ENCODE measurements around the gene MRPS15.
"Not testable (repeated sequence)": the region's sequence is repeated elsewhere in the genome, so short reads cannot be mapped to it uniquely, and the experiment has no call there.

Gene MRPS15

DNA sequence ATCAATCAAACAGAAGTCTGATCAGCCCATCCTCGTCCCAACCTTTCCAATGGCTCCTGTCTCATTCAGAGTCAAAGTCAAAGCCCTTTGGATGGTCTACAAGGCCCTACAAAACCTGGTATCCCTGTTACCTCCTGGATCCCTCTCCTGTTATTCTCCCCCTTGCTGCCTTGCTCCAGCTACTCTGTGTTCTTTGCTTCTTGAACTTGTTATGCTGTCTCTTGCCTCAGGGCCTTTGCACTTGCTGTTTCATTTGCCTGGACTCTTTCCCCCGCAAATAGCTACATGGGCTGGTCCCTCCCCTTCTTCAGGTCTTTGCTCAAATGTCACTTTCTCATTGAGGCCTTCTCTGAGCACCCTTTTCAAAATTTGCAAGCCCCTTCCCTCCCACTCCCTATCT lies 19.9 kb upstream of the MRPS15 start:
- no peak for DNase-seq (ENCODE audit: low read depth in 2 of 2)

DNA sequence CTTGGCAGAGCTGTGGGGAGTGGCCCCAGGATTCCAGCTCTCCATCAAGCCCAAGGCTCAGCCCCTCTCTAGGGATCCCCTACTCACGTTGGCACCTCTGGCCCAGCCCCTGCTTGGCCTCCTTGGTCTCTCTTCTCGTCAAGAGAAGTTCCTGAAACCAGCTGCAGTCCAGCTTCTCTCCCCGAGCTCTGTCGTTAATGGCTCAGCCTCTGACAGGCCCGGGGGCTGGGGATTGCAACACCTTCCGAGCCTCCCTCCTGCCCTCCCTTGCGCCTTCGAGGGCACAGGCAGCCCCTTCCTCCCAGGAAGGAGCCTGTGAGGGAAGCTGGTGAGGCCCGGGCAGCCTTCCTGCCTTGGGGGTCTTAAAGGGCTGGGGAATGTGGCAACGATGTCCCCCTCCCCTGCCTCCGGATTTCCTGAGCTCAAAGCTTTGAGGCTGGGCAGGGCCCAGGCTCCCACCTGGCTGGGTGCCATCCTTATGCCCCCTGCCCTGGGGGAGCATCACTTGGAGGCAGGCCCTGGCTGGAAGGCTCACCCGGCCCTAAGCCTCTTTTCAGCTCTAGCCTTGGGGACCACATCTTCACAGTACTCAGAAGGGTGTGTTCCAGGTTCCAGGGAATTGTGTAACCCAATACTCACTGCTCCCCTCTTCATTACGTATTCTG lies 18.7 kb upstream of the MRPS15 start, which contains the start of gene CSF3R:
CSF3R (minus strand) TSS at position 190 of the 665 bp plus-strand sequence. CDS start 3,417 bp downstream, outside the sequence.
- no peak for DNase-seq (ENCODE audit: low read depth in 2 of 2)

DNA sequence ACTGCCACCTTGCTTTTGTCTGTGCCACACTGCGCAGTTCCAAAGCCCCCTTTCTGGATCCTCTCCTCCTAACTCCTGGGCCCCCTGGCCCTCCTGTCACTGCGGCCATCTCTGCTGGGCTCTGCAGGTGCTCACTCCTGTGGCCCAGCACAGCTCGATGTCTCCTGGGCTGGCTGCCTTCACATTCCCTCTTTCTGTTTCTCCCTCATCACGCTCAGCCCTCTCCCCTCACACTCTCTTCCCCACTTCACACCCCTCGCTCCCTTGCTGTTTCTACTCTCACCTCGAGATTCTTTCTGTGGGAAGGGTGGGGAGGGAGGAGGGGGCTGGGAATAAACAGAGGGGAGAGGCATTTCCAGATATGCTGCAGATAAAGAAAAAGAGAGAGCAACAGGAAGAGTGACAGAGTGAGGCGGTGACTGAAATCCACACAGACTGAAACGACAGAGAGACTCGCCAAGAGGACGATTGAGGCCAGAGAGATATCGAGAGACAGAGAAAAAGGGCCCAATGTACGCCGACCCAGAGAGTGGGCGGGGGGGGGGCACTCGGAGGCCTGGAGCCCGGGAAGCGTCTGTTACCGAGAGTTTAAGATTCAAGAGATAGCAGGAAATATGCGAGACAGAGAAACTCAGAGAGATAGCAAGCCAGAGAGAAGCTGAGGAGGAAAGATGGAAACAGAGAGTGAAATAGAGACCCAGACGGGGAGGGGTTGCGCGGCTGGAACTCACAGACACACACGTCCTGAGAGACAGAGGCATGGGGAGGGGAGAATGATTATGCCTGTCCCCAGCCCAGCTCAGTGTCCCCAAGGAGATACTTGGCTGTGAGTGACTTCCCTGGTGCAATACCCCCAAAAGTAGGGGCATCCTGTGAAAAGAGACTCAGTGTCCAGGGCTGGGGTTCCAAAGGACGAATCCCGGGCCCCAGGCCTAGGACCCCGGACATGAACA lies 17.9 kb upstream of the MRPS15 start:
- no peak for DNase-seq (ENCODE audit: low read depth in 2 of 2)

DNA sequence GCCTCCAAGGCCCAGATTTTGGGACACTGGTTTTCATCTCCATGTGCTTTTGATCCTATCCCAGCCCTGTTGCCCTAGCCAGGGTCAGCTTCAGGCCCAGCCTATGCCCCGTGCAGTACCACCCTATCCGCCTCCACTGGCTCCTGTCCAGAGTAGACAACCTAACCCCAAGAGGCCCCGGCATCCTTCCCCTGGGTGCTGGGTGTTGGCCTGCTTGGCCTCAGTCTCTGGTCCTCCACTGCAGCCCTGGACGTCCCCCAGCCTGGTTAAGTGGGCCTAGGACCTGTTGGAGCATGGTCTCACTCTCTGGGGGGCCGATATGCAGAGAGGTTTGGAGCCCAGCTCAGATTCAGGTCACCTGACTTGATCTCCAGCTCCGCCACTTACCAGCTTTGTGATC lies 16.9 kb upstream of the MRPS15 start:
- no peak for DNase-seq (ENCODE audit: low read depth in 2 of 2)

DNA sequence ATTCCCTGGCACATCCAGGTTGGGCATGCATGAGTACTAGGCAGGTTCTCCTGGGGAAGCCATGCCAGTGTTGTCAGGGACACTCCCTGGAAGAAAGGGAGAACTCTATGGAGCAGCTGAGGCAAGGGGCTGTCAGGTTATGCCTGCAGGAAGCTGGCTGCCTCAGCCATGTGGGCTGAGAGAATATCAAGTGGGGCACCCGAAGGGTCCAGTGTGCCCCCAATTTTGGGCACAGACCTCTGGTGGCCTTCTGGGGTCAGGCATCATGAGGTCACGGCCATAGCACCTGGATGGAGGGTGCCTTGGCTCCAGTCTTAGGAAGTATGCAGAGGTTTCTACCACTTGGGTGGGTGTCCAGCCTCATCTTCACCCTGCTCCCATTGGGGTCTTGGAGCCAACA lies 16.0 kb upstream of the MRPS15 start:
- no peak for DNase-seq (ENCODE audit: low read depth in 2 of 2)

DNA sequence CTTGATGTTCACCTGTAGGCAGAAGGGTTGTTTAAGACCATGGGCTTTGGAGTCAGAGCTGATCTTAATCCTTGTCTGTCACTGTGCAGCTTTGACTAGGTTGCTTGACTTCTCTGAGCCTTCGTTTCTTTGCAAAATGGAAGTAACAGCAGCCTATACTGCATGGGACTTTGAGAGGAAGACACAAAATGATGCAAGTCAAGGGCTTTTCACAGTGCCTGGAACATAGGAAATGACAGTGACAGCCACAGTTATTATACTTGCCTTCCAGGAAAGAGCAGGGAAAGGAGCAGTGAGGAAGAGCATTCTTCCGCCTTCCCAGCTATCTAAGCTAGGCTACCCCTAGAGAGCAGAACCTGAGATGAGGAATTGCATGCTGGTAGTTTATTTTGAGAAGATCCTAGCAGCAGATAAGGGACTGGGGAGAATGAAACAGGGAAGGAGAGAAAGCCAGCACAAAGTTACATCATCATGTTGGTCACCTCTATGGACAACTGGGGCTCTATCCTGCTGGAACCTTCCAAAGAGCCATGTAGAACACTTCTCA lies 15.4 kb upstream of the MRPS15 start:
- no peak for DNase-seq (ENCODE audit: low read depth in 2 of 2)

DNA sequence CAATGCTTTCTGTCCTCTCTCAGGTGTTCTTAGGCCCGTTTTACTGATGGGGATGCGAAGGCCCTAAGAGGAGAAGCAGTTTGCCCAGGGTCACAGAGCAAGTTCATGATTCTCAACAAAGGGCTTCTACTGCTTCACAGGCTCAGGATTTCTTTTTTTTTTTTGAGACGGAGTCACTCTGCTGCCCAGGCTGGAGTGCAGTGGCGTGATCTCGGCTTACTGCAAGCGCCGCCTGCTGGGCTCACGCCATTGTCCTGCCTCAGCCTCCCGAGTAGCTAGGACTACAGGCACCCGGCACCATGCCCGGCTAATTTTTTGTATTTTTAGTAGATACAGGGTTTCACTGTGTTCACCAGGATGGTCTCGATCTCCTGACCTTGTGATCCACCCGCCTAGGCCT lies 13.4 kb upstream of the MRPS15 start:
- DNase-seq (ENCODE audit: low read depth in 2 of 2), result not testable (repeated sequence)

DNA sequence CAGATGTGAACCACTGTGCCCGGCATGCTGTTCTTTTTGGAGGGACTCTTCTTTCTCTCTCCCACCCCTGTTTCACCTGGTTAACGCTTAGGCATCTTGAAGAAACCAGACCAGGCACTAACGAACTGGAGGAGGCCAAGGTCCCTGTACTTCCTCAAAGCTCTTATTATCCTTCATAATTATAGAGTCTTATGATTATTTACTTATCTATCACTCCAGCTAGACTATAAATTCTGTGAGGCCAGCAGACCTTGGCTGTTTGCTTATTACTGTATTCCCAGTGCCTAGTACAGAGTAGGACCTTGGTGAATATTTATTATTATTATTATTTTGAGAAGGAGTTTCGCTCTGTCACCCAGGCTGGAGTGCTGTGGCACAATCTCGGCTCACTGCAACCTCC lies 12.8 kb upstream of the MRPS15 start:
- DNase-seq (ENCODE audit: low read depth in 2 of 2), result no peak

DNA sequence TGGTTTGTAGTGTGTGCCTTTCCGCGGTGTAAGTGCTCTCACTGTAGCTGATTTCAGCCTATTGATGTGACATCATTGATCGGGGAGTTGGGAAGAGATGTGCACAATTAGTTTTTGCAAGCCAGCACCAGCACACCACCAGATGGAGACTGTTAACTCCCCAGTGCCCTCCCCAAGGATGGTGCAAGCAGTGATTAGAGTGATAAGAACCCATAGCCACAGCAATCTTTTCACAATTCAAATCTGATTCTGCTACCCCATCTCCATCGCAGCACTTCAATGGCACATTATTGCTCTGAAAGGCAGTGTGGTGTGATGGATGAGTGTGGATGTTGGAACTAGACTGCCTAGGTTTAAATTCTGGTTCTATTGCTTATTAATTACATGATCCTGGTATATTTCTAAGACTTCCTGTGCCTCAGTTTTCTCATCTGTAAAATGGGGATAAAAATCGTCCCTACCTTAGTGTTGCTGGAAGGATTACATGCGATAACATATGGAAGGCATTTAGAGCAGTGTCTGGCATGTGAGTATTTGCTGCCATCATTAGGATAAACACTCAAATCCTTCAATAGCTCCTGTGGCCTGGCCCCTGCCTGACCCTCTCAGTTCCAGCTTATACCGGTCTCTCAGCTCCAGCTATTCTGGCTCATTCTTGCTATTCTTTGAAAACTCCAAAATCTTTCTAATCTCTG lies 11.9 kb upstream of the MRPS15 start:
- DNase-seq (ENCODE audit: low read depth in 2 of 2), result no peak

DNA sequence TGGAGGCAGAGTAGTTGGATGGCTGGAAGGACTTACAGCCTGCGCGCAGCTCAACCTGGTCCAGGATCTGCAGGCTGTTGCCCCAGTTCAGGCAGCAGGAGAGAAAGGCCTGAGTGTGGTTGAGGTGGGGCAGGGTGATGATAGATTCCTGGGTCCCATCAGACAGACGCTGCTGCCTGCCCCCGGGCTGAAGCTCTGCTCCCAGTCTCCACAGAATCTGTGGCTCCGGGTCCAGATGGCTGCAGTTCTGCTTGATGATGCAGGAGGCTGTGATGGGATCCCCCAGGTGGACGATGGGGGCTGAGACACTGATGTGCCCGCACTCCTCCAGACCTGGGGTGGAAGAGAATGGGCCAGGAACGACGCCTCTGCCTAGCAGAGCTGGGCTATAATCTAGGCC lies 11.2 kb upstream of the MRPS15 start:
- no peak for DNase-seq (ENCODE audit: low read depth in 2 of 2)

DNA sequence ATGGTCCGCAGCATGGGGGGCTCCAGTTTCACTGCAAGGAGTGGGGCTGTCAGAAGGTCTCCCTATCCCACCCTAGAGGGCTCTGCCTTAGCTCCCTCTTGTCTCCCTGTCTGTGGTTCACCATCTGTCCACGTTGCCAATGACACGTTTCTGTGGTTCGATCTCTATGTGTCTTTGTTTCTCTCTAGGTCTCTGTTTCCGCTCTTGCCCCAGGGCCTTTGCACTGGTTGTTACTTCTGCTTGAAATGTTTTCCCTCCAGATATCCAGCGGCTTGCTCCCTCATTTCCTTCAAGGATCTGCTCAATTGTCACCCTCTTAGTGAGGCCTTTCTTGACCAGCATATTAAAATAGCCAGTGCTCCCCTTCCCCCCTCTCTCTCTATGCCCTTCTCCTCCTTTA lies 8.5 kb upstream of the MRPS15 start:
- no peak for DNase-seq (ENCODE audit: low read depth in 2 of 2)

DNA sequence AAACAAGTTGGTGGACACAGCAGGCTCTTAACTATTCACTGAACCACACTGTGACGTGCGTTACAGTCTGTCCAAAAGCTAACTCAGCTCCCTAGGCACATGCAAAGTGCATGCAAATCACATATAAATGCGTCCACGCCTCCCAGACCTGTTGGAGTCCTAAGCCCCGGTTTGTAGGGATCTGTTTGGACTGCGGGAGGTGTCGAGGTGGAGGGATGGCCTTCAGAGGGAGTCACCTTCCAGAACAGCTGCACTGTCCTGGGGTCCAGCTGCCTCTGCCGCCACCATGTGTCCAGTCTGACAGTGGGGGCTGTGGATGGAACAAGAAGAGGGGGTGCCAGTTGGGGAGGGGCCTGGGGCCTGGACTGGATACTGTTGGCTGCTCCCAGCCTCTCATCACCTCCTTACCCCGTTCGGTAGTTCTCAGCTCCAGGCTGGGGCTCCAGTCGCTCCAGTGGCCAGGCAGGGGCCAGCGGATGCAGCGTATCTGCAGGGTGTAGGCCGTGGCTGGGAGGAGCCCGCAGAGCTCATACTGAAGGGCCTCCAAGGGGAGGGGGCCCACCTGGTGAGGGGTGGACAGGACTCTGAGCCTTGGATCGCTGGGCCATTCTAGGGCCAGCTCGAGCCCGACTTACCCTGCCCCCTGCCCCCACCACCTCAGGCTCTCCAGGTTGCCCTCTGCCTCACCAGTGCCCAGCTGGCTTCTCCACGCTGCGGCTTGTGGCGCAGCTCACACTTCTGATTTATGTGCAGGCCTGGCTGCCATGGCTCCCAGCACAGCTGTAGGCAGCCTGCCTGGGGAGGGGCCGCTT lies 7.9 kb upstream of the MRPS15 start:
- no peak for DNase-seq (ENCODE audit: low read depth in 2 of 2)

DNA sequence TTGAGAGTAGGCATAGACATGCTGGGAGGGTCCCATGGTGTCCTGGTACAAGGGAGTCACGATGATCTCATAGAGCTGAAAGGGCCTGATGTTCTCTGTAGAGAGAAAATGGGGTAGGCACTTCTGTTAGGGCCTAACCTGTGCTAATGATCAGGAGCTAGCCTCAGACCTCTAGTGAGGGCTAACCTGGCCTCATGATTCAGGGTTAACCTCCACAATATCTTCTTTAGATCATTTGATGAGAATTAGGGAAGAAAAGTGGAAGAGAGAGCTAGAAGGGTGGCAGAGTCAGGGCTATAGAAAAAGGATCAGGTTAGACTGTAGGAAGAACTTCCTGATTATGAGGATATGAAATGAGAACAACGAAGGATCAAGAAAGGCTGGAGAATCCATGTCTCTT lies 5.0 kb upstream of the MRPS15 start:
- no peak for DNase-seq (ENCODE audit: low read depth in 2 of 2)

DNA sequence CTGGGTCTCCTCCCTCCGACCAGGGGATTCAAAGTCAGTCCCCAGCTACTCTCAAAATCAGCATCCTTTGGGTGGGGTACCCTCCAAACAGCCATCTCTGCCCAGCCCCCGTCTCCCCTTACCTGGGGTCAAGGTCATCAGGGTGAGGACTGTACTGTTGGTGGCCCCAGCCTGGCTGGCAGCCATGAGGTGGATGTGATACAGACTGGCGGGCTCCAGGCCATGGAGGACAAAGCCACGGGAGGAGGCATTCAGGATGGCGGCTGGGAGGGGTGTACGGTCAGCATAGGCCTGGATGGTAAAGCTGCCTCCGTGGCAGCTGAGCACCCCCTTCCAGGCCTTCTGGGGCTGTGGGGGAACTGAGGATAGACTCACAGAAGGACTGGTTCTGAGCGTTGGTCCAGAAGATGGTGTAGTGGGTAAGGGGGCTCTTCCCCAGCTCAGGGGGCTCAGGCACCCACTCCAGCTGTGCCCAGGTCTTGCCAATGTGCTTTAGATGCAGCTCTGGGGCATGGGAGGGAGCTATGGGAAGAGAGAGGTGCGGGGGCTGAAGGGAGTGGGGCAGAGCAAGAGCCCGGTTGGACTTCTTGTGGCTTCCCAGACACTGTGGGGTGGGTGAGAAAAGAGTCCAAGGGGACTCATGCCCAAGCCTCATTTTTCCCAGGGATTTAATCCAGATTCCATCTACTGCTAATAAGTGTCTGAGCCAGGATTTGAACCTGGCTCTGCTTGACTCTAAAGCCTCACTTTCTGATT lies 3.7 kb upstream of the MRPS15 start:
- DNase-seq (ENCODE audit: low read depth in 2 of 2), result no peak

DNA sequence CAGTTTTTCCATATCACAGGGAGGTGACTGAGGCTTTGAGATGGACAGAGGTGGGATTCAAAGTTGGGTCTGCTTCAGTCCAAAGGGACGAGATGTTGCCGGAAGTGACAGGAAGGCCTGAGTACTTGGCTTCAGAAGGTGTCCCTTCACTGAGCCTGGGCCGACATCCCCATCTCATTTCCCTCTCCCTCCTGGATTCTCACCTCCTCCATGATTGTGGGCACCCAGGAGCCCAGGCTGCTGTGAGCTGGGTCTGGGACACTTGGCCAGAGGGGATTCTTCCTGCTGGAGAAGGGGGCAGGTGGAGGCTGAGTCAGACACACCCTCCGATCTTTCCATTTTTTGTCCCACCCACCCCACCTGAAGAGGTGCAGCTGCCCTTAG lies 2.8 kb upstream of the MRPS15 start:
- no peak for DNase-seq (ENCODE audit: low read depth in 2 of 2)

DNA sequence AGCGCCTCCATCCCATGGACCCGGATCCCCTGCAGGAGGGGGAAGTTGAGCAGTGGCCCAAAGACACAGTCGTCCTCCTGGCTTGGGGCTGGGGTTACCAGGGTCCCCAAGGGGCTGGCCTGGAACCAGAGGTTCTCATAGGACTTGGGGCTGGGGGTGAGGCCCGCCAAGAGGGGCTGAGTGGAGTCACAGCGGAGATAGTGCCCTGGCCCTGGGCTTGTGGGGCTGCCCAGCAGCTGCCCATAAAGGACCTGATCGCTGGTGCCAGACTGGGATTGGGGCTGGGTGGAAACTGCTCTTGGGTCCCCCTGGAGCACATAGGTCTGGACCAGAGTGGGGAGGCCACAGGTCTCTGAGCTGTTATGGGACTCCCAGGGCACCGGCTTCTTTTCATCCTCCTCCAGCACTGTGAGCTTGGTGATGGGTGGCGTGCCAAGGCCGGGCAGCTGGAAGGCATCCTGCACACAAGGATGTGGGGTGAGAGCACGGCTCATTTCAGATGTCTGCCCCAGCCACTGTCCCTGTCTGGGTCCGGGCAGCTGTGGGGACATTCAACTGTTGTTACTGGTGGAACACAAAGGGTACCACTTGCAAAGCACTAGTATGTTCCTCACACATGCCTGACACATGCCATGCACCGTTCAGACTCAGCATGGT lies 2.3 kb upstream of the MRPS15 start:
- no peak for DNase-seq (ENCODE audit: low read depth in 2 of 2)

DNA sequence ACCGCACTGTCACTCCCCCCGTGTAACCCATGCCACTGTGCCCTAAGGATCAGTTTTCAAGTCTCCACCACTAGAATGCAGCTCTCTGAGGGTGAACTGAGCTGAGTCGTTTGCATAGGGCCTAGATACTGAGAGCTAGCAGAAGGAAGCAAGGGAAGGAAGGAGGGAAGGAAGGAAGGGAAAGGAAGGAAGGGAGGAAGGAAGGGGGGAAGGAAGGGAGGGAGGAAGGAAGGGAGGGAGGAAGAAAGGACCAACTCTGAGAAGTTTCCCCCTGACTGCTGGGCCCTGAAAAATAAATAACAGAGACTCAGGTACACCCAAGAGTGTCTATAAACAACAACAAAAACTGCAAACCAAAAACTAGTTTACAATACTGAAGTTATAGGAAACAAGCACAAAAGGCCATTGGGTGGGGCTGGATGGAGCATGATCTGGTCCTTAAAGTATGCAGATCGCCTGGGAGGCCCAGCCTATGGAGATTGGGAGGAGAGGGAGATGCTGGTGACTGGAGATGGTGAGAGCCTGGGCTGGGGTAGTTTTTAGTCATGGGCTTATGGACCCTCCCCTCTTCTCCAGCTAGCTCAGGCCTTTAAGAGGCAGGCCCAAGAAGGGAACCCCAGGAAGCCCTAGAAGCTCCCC lies 1.7 kb upstream of the MRPS15 start:
- no peak for DNase-seq (ENCODE audit: low read depth in 2 of 2)

DNA sequence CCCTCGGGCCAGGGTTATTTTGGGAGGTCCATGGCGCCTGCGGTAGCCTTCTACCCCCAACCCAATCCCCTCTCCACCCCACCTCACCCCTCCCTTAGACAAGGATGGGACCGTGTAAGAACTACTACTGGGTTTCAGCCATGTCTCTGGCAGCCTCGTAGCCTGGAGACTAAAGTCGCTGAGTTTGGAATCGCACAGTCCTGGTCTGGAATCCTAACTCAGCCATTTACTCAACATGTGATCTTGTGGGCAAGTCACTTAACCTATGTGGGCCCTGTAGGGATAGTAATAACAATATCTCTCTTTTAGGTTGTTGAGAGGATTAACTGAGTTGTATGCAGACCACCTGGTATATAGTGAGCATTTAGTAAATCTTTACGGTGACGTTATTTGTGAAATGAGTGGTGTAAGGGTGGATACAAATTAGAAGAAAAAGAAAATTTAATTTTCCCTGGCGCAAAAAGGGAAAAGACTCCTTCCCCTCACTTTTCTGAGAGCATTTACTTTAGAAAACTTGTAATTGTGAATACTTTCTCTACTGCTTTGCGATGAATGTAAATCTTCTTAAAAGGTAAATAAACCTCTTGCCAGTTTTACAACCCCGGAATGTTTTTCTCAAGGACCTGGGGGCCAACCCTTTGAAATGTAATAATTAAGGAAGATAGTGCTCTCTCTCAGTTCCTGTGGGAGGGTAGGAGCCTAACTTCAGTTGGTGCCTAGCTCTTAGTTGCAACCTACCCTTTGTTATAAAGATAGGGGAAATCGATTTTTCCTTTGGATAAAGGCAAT lies 615 bp upstream of the MRPS15 start:
- no peak for DNase-seq (ENCODE audit: low read depth in 2 of 2)

DNA sequence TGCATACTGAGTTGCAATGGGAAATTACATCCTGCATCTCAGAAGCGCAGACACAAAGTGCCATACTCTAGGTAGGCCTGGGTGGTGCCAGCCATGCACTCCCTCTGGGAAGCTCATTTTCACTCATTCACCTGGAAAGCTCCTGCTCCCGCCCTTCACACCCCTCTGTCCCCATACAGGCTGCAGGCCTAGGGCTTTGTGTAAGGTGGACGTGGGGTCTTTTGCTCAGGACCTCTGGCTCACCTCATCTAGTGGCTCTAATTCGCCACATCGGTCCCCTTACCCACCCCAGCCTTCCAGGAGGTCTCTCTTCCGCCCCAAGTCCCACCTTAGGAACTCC lies 751 bp downstream of the MRPS15 start:
- DNase-seq (ENCODE audit: low read depth in 2 of 2), result no peak
